H1 (cell line): ENCODE measurements around the gene SCFD1. TPM values are rescaled to one million over a fixed set of nuclear protein-coding genes. Genes with fewer than 3 reads are reported as not detected.

Source experiments
- CTCF ChIA-PET: fragments of 300-600 bp; sonication (Branson Sonifier 250); formaldehyde crosslinking; loops from one replicate; lab custom pipeline; 2021; ENCODE audit not compliant: partially characterized antibody; lab: Charles Lee
- POLR2A ChIA-PET: fragments of 300-600 bp; sonication (Branson Sonifier 250); formaldehyde crosslinking; loops from one replicate; lab custom pipeline; 2021; ENCODE audit warnings: inconsistent platforms; ENCODE audit not compliant: partially characterized antibody; lab: Charles Lee
- DNase-seq, 2 experiments: peaks; one replicate each; pipeline versions ENCODE4 v3.0.0 to v3.0.0-alpha.2; 2010 to 2022; ENCODE audit warnings: low spot score in 2 of 2, low read depth in 1 of 2, mixed read lengths in 1 of 2
- FAIRE-seq: peaks from 2 replicates; lab custom pipeline; 2011; peaks lifted over from hg19 to GRCh38; lab: Jason Lieb, UNC
- H2AFZ ChIP-seq: 2 replicates; pipeline ENCODE4 v1.8.1; 2012; ENCODE audit warnings: low read length, inconsistent platforms
- H2AK5ac ChIP-seq: 2 replicates; pipeline ENCODE4 v1.6.1; 2013; ENCODE audit warnings: low read depth, low read length
- H2BK120ac ChIP-seq: replicated peaks from 2 replicates; pipeline ENCODE3; 2013; ENCODE audit warnings: low read depth, low read length, inconsistent platforms
- H2BK12ac ChIP-seq: 2 replicates; pipeline ENCODE4 v1.6.1; 2013; ENCODE audit warnings: low read depth, low read length
- H2BK15ac ChIP-seq: 2 replicates; pipeline ENCODE4 v1.6.1; 2013; ENCODE audit warnings: low read length
- H2BK20ac ChIP-seq: 2 replicates; pipeline ENCODE4 v1.6.1; 2013; ENCODE audit warnings: low read length
- H2BK5ac ChIP-seq: 2 replicates; pipeline ENCODE4 v1.6.1; 2013; ENCODE audit warnings: low read depth, low read length
- H3K14ac ChIP-seq: 2 replicates; pipeline ENCODE4 v1.6.1; 2013; ENCODE audit warnings: inconsistent platforms; ENCODE audit not compliant: insufficient read length
- H3K18ac ChIP-seq: 2 replicates; pipeline ENCODE4 v1.6.1; 2013; ENCODE audit warnings: low read length; ENCODE audit errors: extremely low read depth
- H3K23ac ChIP-seq: 2 replicates; pipeline ENCODE4 v1.6.1; 2013; ENCODE audit warnings: inconsistent platforms; ENCODE audit not compliant: insufficient read length
- H3K23me2 ChIP-seq: 2 replicates; pipeline ENCODE4 v1.6.1; 2013; ENCODE audit warnings: low read depth, low read length
- H3K27ac ChIP-seq: 2 replicates; pipeline ENCODE4 v1.6.1; 2011; ENCODE audit warnings: low read depth, low read length, inconsistent platforms
- H3K27me3 ChIP-seq, 4 experiments: replicated peaks in 1 of 4; 1 replicate in 1 of 4; 2 replicates in 3 of 4; pipeline versions ENCODE4 v1.6.1 to v1.8.1; 2011 to 2013; ENCODE audit warnings: low read length in 3 of 4, mild to moderate bottlenecking in 3 of 4, inconsistent platforms in 2 of 4, mixed read lengths in 2 of 4, moderate library complexity in 1 of 4; ENCODE audit not compliant: control insufficient read depth in 3 of 4, insufficient read depth in 3 of 4; ENCODE audit errors: extremely low read depth in 1 of 4
- H3K36me3 ChIP-seq, 4 experiments: 2 replicates each; pipeline versions ENCODE4 v1.6.1 to v1.8.1; 2011 to 2013; ENCODE audit warnings: mild to moderate bottlenecking in 4 of 4, low read length in 3 of 4, moderate library complexity in 2 of 4, control low read depth in 1 of 4, inconsistent platforms in 1 of 4; ENCODE audit not compliant: insufficient read depth in 4 of 4, control insufficient read depth in 2 of 4
- H3K4ac ChIP-seq: replicated peaks from 2 replicates; pipeline ENCODE3; 2013; ENCODE audit warnings: low read length, low read depth, mixed read lengths, inconsistent platforms; ENCODE audit not compliant: insufficient read length
- H3K4me1 ChIP-seq, 4 experiments: replicated peaks in 1 of 4; 1 replicate in 1 of 4; 2 replicates in 3 of 4; pipeline versions ENCODE4 v1.6.1 to v1.8.1; 2011 to 2013; ENCODE audit warnings: low read length in 3 of 4, inconsistent platforms in 2 of 4, mixed read lengths in 1 of 4; ENCODE audit not compliant: insufficient read depth in 4 of 4, control insufficient read depth in 3 of 4
- H3K4me2 ChIP-seq, 2 experiments: 2 replicates each; pipeline versions ENCODE4 v1.6.1 to v1.8.1; 2011 to 2013; ENCODE audit warnings: low read depth in 2 of 2, low read length in 2 of 2, control low read depth in 1 of 2, inconsistent platforms in 1 of 2, mild to moderate bottlenecking in 1 of 2; ENCODE audit not compliant: insufficient read depth in 1 of 2
- H3K4me3 ChIP-seq, 4 experiments: fragments of 200-600, 300-600 bp in 1 of 4; sonication (generic), shearing (Covaris generic), sonication (Bioruptor Twin) in 1 of 4; 2 replicates each; pipeline versions ENCODE4 v1.5.1 to v1.8.1; 2011 to 2016; ENCODE audit warnings: low read length in 4 of 4, low read depth in 3 of 4, control low read depth in 2 of 4, inconsistent platforms in 2 of 4, mild to moderate bottlenecking in 2 of 4, mixed read lengths in 1 of 4, moderate library complexity in 1 of 4; ENCODE audit not compliant: insufficient read depth in 2 of 4; ENCODE audit errors: extremely low read depth in 1 of 4
- H3K56ac ChIP-seq: replicated peaks from 2 replicates; pipeline ENCODE3; 2013; ENCODE audit warnings: low read depth, mild to moderate bottlenecking, mixed read lengths, low read length, inconsistent platforms; ENCODE audit not compliant: insufficient read length
- H3K79me1 ChIP-seq: 2 replicates; pipeline ENCODE4 v1.6.1; 2013; ENCODE audit warnings: low read depth, low read length, control low read depth
- H3K79me2 ChIP-seq, 2 experiments: 2 replicates each; pipeline versions ENCODE4 v1.6.1 to v1.8.1; 2012 to 2013; ENCODE audit warnings: low read length in 2 of 2, mild to moderate bottlenecking in 2 of 2, inconsistent platforms in 1 of 2; ENCODE audit not compliant: insufficient read depth in 2 of 2, control insufficient read depth in 1 of 2
- H3K9ac ChIP-seq, 4 experiments: replicated peaks in 1 of 4; 1 replicate in 1 of 4; 2 replicates in 3 of 4; pipeline versions ENCODE4 v1.6.1 to v1.8.1; 2011 to 2013; ENCODE audit warnings: low read depth in 3 of 4, low read length in 3 of 4, control low read depth in 2 of 4, mild to moderate bottlenecking in 2 of 4, moderate library complexity in 2 of 4, inconsistent platforms in 1 of 4; ENCODE audit errors: extremely low read depth in 1 of 4
- H3K9me3 ChIP-seq, 2 experiments: 2 replicates each; pipeline versions ENCODE4 v1.6.1 to v1.8.1; 2012 to 2013; ENCODE audit warnings: mild to moderate bottlenecking in 2 of 2, moderate library complexity in 2 of 2, control low read depth in 1 of 2, inconsistent platforms in 1 of 2, low read depth in 1 of 2, low read length in 1 of 2, mixed read lengths in 1 of 2; ENCODE audit not compliant: insufficient read depth in 2 of 2
- H4K20me1 ChIP-seq, 2 experiments: replicated peaks in 1 of 2; 2 replicates each; pipeline versions ENCODE3 to v1.8.1; 2011 to 2013; ENCODE audit warnings: inconsistent platforms in 2 of 2, low read length in 2 of 2, mild to moderate bottlenecking in 1 of 2; ENCODE audit not compliant: insufficient read depth in 2 of 2, control insufficient read depth in 1 of 2
- H4K5ac ChIP-seq: 2 replicates; pipeline ENCODE4 v1.6.1; 2013; ENCODE audit warnings: low read length, low read depth, mixed read lengths, inconsistent platforms; ENCODE audit not compliant: insufficient read length
- H4K8ac ChIP-seq: 2 replicates; pipeline ENCODE4 v1.8.0; 2013; ENCODE audit warnings: mild to moderate bottlenecking, moderate library complexity, low read length, inconsistent platforms; ENCODE audit not compliant: insufficient read depth; ENCODE audit errors: extremely low read depth
- H4K91ac ChIP-seq: replicated peaks from 2 replicates; pipeline ENCODE3; 2013; ENCODE audit warnings: low read length, mixed read lengths, inconsistent platforms; ENCODE audit not compliant: insufficient read length
- WGBS, 2 experiments: shearing (Covaris generic) in 1 of 2; methylation state at CpG; one replicate each; pipeline versions ENCODE4 v1.1.6 to v1.1.7; 2013 to 2015; ENCODE audit warnings: low lambda C conversion rate in 2 of 2, mixed read lengths in 2 of 2, inconsistent platforms in 1 of 2, low coverage in 1 of 2, missing lambda C conversion rate in 1 of 2; ENCODE audit not compliant: insufficient replicate concordance in 2 of 2, insufficient coverage in 1 of 2, insufficient read length in 1 of 2; ENCODE audit errors: extremely low coverage in 1 of 2, missing lambda C conversion rate in 1 of 2; 5-methylcytosine and 5-hydroxymethylcytosine counted together
- polyA plus RNA-seq, 7 experiments: library from polyadenylated mRNA; depleted of rRNA in 3 of 7; stranded (reverse) in 5 of 7; unstranded in 2 of 7; fragments of >200 nt in 5 of 7; fragments of 200-250 nt in 2 of 7; gene quantifications; 1 replicate in 5 of 7; 2 replicates in 1 of 7; 4 replicates in 1 of 7; pipeline versions ENCODE4 v1.2.1 to v1.2.3, GENCODE V29; 2011 to 2013; ENCODE audit warnings: missing spikeins in 2 of 7, mixed read lengths in 2 of 7
- total RNA-seq: library from RNA; stranded (reverse); fragmentation: NEBNext Ultra II Directional; extraction: Animal tissue kit (Norgen Biotek cat#: 25700); gene quantifications from 2 replicates; pipeline ENCODE4 v1.2.1, GENCODE V29; 2021
- TF ChIP-seq, protein P1 (sequence below): IDR thresholded peaks from 2 replicates; pipeline ENCODE4 v1.6.1; 2011; ENCODE audit warnings: low read length, improper control_type of control experiment

SCFD1 gene
- total and polyA plus RNA-seq, 2 of the 8 experiments (the other 6 are each of a cell fraction or from before 2014, with no cell fraction given), result 32.8 to 64.5 TPM

DNA sequence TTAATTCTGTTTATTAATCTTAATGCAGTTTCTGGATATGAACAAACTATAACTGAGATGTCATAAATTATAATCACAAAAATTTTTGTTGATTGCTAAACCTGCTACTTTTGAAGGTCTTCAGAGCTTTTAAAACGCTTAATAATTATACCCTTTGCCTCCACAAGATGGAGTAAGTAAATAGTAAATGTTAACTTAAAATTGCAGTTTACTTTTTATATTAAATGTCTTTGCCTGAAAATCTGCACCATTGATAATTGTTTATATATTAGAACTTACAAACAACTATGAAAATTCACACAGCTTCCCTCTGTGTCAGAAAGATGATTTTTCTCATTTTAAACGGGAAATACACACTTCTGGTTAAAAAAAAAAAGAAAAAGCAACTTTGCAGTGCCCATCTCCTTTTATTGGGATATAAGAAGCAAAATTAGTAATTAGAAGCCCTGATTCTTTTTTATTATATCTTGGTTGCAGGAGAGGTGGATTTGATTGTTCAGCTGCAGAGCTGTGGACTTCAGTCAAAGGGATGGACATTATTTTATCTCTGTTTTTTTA is 35.6 kb downstream of the SCFD1 start:
- Histone ChIP-seq H2BK12ac (no peak overlapping the region), H3K4ac (no peak overlapping the region), H4K20me1 (peaks cover 0 to 4% of the 10 kb centered on the region in 2 experiments), H3K4me1 (no peaks in the 10 kb centered on the region), H3K79me1 (no peaks in the 10 kb centered on the region), H2AK5ac (no peak overlapping the region), H2BK20ac (no peak overlapping the region), H3K18ac (no peak overlapping the region), H3K27me3 (no peaks in the 10 kb centered on the region), H3K14ac (no peak overlapping the region), H3K79me2 (no peaks in the 10 kb centered on the region), H3K9me3 (no peaks in the 10 kb centered on the region), H2BK15ac (no peak overlapping the region), H3K27ac (no peak overlapping the region), H2BK5ac (no peak overlapping the region), H2AFZ (no peak overlapping the region), H4K5ac (no peak overlapping the region), H3K4me2 (no peak overlapping the region), H4K8ac (no peak overlapping the region), H4K91ac (no peak overlapping the region), H3K9ac (no peak overlapping the region), H3K4me3 (no peak overlapping the region), H3K36me3 (peaks cover 2 to 51% (median 17%) of the 10 kb centered on the region in 4 experiments; a peak in 7 of 8 replicates), H3K23ac (no peak overlapping the region), H2BK120ac (no peak overlapping the region), H3K56ac (no peak overlapping the region), H3K23me2 (no peaks in the 10 kb centered on the region)
- CTCF ChIA-PET, result interaction anchor here (0.6 to 1.9 kb wide), 6 partner anchors 10 to 848 kb away, joined by 3 to 6 read pairs (median 3); no protein-coding TSS in a partner anchor
- no peak for FAIRE-seq
- POLR2A ChIA-PET, result no interaction called here
- 81% methylated on average over 2 of the region's 2 CpGs; no CpG with 5 or more reads in 1 of the 2 experiments for WGBS, 2 experiments
- DNase-seq, result no peak
- TF ChIP-seq, protein P1, sequence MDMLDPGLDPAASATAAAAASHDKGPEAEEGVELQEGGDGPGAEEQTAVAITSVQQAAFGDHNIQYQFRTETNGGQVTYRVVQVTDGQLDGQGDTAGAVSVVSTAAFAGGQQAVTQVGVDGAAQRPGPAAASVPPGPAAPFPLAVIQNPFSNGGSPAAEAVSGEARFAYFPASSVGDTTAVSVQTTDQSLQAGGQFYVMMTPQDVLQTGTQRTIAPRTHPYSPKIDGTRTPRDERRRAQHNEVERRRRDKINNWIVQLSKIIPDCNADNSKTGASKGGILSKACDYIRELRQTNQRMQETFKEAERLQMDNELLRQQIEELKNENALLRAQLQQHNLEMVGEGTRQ, result no peak
